ENCODE measurements around the gene PRPF38B.

- TF ChIP-seq POLR2A (IDR thresholded peaks at IDR 0.05; ENCODE audit: low read length) (no peak), GATA1 (IDR thresholded peaks at IDR 0.05; ENCODE audit: low read depth, low read length) (no peak)
Observed at GRCh38 chr1:108643492-108644335, 48.4 kb upstream of the PRPF38B start.
